ENCODE measurements around the gene SELENOO.
"Not testable (repeated sequence)": the region's sequence is repeated elsewhere in the genome, so short reads cannot be mapped to it uniquely, and the experiment has no call there.

The SELENOO gene, protein sequence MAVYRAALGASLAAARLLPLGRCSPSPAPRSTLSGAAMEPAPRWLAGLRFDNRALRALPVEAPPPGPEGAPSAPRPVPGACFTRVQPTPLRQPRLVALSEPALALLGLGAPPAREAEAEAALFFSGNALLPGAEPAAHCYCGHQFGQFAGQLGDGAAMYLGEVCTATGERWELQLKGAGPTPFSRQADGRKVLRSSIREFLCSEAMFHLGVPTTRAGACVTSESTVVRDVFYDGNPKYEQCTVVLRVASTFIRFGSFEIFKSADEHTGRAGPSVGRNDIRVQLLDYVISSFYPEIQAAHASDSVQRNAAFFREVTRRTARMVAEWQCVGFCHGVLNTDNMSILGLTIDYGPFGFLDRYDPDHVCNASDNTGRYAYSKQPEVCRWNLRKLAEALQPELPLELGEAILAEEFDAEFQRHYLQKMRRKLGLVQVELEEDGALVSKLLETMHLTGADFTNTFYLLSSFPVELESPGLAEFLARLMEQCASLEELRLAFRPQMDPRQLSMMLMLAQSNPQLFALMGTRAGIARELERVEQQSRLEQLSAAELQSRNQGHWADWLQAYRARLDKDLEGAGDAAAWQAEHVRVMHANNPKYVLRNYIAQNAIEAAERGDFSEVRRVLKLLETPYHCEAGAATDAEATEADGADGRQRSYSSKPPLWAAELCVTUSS

DNA sequence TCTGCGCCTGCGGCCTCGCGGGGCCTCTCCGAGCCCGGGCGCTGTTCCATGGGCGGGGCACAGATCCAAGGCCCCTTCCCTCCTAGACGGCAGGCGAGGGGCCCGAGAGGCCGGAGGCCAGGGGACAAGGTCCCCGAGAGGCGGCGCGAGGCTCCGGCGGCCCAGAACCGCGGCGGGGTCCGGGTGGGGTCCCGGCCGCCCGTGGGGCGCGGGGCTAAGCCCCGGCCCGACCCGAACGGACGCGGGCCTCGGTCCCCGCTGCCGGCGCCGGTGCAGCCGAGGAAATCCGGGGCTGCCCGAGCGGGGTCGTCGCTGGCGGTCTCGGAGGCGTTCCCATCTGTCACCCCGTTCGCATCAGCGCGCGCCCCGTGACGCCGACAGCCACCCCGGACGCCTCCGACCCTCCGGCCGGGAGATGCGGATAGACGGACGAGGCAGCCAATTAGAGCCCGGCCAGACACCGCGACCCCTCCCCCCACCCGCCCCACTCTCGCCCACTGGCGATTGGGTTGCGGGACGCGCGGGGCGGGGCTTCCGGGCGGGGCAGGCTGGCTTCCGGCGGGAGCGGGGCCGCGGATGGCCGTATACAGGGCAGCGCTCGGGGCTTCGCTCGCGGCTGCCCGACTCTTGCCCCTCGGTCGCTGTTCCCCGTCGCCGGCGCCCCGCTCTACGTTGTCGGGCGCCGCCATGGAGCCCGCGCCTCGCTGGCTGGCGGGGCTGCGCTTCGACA is at the start of gene SELENOO:
Gene SELENOO (plus strand): TSS at position 551 of the 730 bp plus-strand sequence. CDS start 26 bp downstream, at position 577.
- DNase-seq, result peak; percentile 97

DNA sequence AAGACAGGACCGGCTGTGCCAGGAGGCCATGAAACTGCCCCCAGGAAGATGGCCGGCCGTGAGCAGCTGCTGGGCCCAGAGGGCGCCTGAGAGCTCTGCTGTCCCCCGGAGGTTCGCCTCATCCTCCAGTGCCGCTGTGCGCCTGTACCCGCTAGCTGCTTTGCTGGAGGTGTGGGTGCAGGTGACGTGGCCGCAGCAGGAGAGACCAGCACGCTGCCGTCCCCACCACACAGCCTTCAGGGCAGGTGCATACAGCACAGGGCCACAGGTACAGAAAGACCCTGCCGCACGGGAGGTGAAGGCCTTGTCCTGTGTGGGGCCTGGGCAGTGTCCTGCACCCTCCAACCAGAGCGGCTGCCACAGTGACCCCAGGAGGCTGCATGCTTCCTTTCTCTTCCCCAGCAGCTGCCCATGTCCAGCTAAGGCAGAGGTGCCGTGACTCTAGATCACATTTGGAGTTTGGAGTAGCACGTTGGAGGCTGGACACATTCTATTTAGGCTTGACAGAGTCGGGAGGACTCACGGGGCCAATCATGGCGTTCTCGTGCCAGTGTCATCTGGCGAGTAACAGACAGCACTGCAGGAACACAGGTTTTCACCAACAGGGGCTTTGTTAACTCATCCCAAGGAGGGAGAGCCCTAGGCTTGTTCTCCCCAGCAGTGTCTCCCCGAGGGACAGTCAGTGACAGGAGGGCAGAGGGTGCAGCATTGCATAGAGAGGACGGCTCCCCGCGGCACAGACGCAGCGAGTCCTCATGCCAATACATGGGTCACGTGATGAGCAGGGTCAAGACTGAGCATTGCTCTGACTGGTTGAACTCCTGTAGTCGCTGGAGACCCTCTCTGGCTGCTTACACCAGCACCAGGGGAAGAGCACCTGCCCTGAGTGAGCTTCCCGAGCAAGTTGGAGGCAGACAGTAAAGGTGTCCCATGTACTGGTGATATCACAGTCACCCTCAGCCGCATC is 49.0 kb upstream of the SELENOO start:
- no peak for DNase-seq

- DNase-seq, result no peak
Observed at GRCh38 chr22:50153056-50153755, 47.6 kb upstream of the SELENOO start.

GRCh38 chr22:50153756-50154140 is 47.1 kb upstream of the SELENOO start:
- DNase-seq, result no peak

DNA sequence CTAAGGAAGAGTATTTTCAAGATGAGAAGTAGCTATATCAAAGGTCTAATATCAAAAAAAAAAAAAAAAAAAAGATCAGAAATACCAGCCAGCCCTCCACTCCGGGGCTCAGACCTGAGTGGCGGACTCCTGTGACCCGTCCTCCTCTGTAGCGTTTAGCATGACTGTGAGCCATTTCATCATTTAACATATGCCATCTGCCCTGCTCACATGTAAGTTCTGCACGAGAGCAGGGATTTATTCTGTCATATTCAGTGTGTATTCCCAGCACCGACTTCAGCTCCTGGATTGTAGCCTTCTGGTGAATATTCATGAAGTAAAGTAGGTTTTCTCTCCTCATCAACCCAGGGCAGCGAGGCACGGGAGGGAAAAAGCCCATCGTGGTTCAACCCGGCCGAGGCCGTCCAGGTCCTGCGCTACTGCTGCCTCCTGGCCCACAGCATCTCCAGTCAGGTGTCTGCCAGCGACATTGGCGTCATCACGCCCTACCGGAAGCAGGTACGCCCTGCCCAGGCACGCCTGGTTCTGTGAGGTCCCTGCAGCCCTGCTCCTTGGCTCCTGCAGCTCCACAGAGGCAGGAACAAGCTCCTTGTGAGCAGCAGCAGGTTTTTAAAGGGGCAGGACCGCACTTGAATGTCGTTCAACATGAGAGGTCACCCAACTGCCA is 43.0 kb upstream of the SELENOO start:
- DNase-seq, result no peak

DNA sequence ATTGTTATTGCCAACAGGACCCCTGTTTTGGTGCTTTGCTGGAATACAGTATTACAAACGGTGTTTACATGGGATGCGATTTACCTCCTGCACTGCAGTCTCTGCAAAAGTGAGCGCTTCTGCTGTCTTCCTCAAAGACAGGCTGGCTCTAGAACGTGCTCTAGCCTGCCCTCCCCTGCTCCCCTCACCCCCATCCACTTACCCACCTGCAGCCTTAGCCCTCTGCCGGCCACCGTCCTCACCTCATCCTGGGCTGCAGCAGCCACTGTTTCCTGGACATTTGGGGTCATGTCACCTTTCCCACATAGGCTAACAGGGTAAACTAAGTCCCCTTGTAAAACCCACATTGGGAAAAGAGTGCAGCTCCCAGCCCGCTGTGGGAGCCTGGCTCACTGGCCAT is 39.9 kb upstream of the SELENOO start:
- DNase-seq, result no peak

DNA sequence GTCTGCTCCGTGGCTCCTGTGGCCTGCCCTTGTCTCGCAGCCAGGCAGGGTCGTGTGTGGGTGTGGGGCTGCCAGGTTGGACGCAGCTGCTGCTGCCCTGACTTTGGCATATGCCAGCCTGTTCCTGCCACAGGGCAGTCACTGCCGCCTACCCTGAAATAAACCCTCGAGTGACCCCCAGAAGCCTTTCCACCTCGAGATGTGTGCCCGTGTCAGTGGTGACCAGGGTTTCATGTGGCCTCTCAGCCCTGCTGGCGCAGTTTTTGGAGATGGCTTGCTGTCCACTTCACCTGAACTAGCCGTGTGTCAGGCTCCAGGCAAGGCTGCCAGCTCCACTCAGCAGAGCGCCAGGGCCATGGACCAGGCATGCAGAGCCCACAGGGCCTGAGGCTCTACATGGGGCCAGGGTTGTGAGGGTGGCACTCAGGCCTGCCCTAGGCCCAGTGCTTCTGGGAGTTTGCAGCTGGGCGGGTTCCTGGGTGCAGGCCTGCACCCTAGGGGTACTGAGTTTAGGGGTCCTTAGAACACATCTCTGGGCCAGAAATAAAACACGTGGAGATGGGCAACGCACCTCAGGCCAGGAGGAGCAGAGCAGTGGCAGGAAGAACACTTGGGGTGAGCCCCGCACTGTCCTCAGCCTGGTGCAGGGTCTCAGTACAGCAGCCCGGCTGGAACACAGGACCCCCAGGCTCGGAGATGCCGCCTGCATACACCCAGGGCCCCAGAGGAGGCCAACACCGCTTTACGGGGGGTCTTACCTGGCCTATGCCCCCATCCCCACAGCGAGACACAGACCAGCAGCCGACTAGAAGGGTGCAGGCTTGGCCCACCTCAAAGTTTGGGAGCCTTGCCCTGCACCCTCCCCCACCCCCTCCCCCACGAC is 39.1 kb upstream of the SELENOO start:
- DNase-seq, result no peak

- DNase-seq, result no peak
Observed at GRCh38 chr22:50162391-50162956, 38.3 kb upstream of the SELENOO start.

DNA sequence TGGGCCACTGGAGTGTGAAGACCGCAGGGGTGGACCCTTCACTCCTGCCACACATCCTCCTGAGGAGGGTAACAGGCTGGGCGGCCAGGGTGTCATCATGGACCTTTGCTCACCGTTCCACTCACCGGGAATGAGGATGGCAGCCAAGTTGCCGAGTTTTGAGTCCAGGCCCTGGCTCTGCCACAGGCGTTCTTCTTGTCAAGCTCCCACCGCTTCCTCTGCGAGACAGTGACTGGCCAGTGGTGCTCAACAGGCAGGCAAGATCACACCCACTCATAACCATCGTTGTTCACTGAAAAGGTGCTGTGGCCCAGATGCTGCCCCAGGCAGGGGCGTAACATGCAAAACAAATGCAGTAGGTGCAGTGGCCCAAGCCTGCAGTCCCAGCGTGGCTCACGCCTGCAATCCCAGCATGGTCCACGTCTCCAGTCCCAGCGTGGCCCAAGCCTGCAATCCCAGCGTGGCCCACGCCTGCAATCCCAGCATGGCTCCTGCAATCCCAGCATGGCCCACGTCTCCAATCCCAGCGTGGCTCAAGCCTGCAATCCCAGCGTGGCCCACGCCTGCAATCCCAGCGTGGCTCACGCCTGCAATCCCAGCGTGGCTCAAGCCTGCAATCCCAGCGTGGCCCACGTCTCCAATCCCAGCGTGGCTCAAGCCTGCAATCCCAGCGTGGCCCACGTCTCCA is 35.2 kb upstream of the SELENOO start:
- no peak for DNase-seq

- no peak for DNase-seq
Observed at GRCh38 chr22:50167689-50168489, 32.9 kb upstream of the SELENOO start.

GRCh38 chr22:50168490-50169180 is 32.2 kb upstream of the SELENOO start:
- not testable (repeated sequence) for DNase-seq

DNA sequence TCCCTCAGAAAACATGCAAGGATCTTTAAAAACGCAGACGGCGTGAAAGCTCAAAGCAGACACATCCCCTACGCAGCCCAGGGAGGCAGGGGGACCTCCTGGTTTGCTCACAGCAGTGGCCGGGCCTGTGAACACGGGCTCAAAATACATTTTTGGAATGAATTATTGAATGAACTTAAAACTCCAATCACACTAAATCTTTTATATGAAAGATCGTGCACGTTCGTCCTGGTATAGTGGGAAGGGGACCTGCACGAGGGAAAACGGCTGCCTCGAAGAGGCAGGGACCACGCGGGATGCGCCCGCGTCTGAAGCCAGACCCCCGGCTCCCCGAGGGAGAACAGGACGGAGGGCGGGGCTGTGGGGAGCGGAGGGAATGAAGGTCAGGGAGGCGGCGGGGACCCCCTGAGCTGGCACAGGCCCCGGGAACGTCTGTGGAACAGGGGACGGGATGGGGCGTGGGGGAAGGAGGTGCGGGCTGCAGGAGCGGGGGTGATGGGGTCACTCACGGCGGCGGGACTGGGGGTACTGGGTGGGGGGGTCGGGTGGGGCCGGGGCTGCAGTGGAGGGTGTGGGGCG is 31.5 kb upstream of the SELENOO start:
- no peak for DNase-seq

DNA sequence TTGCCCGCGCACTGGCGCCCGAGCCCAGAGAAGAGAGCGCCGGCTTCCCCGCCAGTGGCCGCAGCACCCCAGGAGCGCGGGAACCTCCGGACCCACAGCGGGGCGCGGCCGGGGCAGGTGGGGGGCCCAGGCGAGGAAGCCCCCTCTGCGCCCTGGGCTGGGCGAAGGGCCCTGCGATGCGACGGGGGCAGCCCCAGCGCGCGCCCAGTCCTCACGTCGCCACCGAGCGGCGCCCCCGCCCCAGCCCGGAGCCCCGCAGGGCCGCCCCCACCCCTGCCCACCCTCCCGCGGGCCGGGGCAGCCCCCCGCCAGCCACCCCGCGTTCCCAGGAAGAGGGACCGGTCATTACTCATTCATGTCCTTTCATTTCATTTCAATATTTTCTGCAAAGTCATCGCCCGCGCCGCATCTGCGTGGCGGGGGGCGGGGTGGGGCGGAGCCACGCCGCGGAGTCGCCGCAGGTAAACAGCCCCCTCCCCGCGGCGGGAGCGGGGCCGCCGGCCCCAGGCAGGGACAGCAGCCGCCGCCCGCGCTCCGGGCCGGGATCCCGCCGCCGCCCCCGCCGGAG is 31.0 kb upstream of the SELENOO start:
- peak; percentile 38 for DNase-seq

GRCh38 chr22:50170453-50171318 is 30.1 kb upstream of the SELENOO start, which contains the start of gene PANX2:
TSS of gene PANX2 (plus strand) at chr22:50170731. CDS start at chr22:50170731, 0 bp downstream.
- DNase-seq, result no peak

GRCh38 chr22:50171319-50171964 is 29.4 kb upstream of the SELENOO start:
- no peak for DNase-seq
